GM13977 (cell line): ENCODE data around the gene WBP11.

Source experiments
- DNase-seq: peaks from one replicate; pipeline ENCODE4 v3.0.0; 2012; ENCODE audit warnings: low spot score
- in situ Hi-C: fragments of 300-500 bp; cut with MboI; formaldehyde crosslinking; loops from one replicate; pipeline ENCODE4 v1.12.0; 2022; ENCODE audit warnings: low sequenced_read_pairs, low pct_unique_long_range_greater_than_20kb, mixed read lengths, inconsistent platforms; ENCODE audit not compliant: unreplicated experiment
- TF ChIP-seq, protein P1 (sequence below): IDR thresholded peaks from 2 replicates; pipeline ENCODE4 v1.5.1; 2012; ENCODE audit warnings: mild to moderate bottlenecking, control low read depth; ENCODE audit not compliant: insufficient read depth; ENCODE audit errors: extremely low read depth, missing control alignments

WBP11 gene

DNA sequence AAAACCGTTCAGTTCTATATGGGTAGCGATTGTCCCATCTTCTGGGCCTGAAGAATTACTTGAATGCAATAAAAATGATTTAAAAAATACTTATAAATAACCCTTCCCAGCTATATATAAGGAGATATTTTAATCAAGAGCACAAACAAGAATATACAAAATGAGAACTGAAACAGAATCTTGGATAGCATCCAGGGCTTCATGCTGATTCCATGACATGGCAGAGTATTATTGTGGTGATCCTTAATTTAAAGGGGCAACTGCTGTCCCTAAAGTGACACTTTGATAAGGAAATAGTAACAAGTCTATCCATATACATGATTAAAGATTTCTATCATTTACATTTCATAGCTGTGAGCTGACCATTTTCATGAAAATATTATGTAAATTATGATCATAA is 18.8 kb downstream of the WBP11 start:
- no peak for DNase-seq
- in situ Hi-C loops = no loop called here
- TF ChIP-seq, protein P1, sequence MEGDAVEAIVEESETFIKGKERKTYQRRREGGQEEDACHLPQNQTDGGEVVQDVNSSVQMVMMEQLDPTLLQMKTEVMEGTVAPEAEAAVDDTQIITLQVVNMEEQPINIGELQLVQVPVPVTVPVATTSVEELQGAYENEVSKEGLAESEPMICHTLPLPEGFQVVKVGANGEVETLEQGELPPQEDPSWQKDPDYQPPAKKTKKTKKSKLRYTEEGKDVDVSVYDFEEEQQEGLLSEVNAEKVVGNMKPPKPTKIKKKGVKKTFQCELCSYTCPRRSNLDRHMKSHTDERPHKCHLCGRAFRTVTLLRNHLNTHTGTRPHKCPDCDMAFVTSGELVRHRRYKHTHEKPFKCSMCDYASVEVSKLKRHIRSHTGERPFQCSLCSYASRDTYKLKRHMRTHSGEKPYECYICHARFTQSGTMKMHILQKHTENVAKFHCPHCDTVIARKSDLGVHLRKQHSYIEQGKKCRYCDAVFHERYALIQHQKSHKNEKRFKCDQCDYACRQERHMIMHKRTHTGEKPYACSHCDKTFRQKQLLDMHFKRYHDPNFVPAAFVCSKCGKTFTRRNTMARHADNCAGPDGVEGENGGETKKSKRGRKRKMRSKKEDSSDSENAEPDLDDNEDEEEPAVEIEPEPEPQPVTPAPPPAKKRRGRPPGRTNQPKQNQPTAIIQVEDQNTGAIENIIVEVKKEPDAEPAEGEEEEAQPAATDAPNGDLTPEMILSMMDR = no peak

- in situ Hi-C loops = no loop called here
- DNase-seq = no peak
- TF ChIP-seq, protein P1 = no peak
These were observed 20.5 kb downstream of the WBP11 start for GRCh38 chr12:14782756-14783155.

DNA sequence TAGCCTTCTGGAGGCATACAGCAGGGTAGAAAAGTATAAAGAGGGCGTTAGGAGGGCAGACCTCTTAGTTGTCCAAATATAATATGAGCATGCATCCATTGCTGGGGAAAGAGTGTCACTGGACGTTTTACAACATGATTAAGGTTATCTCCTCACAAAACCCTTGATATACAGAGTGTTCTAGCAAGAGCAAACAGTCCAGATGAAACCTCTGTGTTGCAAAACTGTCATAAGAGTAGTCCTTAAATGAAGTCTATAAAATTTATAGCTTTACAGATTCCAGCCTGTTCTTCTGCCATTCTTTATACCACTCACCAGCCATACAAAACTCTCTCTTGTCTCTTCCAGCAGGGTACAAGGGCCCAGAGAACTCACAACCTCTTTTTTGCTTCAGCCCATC is 21.7 kb downstream of the WBP11 start:
- in situ Hi-C loops = no loop called here
- DNase-seq = no peak
- TF ChIP-seq, protein P1 = no peak

- DNase-seq = no peak
- in situ Hi-C loops = no loop called here
These were observed 22.4 kb downstream of the WBP11 start for GRCh38 chr12:14780859-14781258.

GRCh38 chr12:14779834-14780233 is 23.4 kb downstream of the WBP11 start:
- DNase-seq = no peak
- in situ Hi-C loops = no loop called here
- TF ChIP-seq, protein P1 = no peak

More at GRCh38 chr12:14780859-14781258, 22.4 kb downstream of the WBP11 start:
- TF ChIP-seq, protein P1 = no peak

GRCh38 chr12:14777271-14777670 is 26.0 kb downstream of the WBP11 start:
- in situ Hi-C loops = no loop called here
- TF ChIP-seq, protein P1 = no peak
- DNase-seq = no peak
